SK-N-MC (cell line): Measurements from ENCODE around the gene FIGLA.

Experiments
- DNase-seq: peaks from one replicate; pipeline ENCODE4 v3.0.0-alpha.2; 2011; ENCODE audit warnings: low read depth, low spot score
- H3K27ac ChIP-seq: fragments of 200-600 bp; sonication (generic); 2 replicates; pipeline ENCODE4 v1.5.1; 2016; ENCODE audit warnings: mixed run types
- H3K36me3 ChIP-seq: fragments of 200-600 bp; sonication (generic); 2 replicates; pipeline ENCODE4 v1.6.1; 2017; ENCODE audit warnings: antibody characterized with exemption, low read length, mixed read lengths; ENCODE audit not compliant: insufficient read depth
- H3K4me3 ChIP-seq: fragments of 200-600 bp; sonication (generic); 2 replicates; pipeline ENCODE4 v1.5.1; 2016
- H3K9ac ChIP-seq: fragments of 200-600 bp; sonication (generic); 2 replicates; pipeline ENCODE4 v1.8.0; 2017; ENCODE audit warnings: mixed run types, mixed read lengths; ENCODE audit not compliant: insufficient read length
- H3K9me3 ChIP-seq: fragments of 200-600 bp; sonication (generic); 2 replicates; pipeline ENCODE4 v1.6.1; 2017; ENCODE audit warnings: low read depth, mild to moderate bottlenecking, antibody characterized with exemption, low read length, moderate library complexity, mixed read lengths
- EZH2 ChIP-seq: fragments of 200-600 bp; sonication (generic); IDR thresholded peaks from one replicate; pipeline ENCODE4 v1.6.1; 2017; ENCODE audit warnings: antibody characterized with exemption
- FOXP2 ChIP-seq: optimal IDR thresholded peaks from 2 replicates; pipeline ENCODE3; 2011; ENCODE audit warnings: mild to moderate bottlenecking, moderate library complexity; ENCODE audit not compliant: insufficient read depth; ENCODE audit errors: extremely low read length, control extremely low read depth
- POLR2AphosphoS5 ChIP-seq: IDR thresholded peaks from 2 replicates; pipeline ENCODE4 v1.6.1; 2012; ENCODE audit warnings: mild to moderate bottlenecking, low read depth, low read length, borderline replicate concordance

The FIGLA gene

GRCh38 chr2:70830366-70830765 is 39.9 kb upstream of the FIGLA start:
- Histone ChIP-seq H3K36me3 (no peaks in the 10 kb centered on the region), H3K9ac (no peak overlapping the region), H3K4me3 (no peak overlapping the region), H3K27ac (no peak overlapping the region), H3K9me3 (no peaks in the 10 kb centered on the region)
- DNase-seq = no peak
- TF ChIP-seq POLR2AphosphoS5 (no peak), EZH2 (no peak), FOXP2 (no peak)

- no peak for DNase-seq
- TF ChIP-seq FOXP2 (no peak), POLR2AphosphoS5 (no peak), EZH2 (no peak)
- no peak overlapping the region for H3K4me3 ChIP-seq
- H3K9me3 ChIP-seq = no peaks in the 10 kb centered on the region
- no peaks in the 10 kb centered on the region for H3K36me3 ChIP-seq
- no peak overlapping the region for H3K27ac ChIP-seq
- no peak overlapping the region for H3K9ac ChIP-seq
Measured at GRCh38 chr2:70829916-70830315, 39.5 kb upstream of the FIGLA start.

GRCh38 chr2:70828914-70829824 is 38.7 kb upstream of the FIGLA start:
- TF ChIP-seq FOXP2 (no peak), EZH2 (no peak), POLR2AphosphoS5 (no peak)
- H3K4me3 ChIP-seq = no peak overlapping the region

GRCh38 chr2:70828115-70828514 is 37.7 kb upstream of the FIGLA start:
- no peak for DNase-seq
- Histone ChIP-seq H3K27ac (no peak overlapping the region), H3K9ac (no peak overlapping the region), H3K36me3 (no peaks in the 10 kb centered on the region), H3K9me3 (no peaks in the 10 kb centered on the region), H3K4me3 (no peak overlapping the region)
- no peak for TF ChIP-seq EZH2
- no peak for TF ChIP-seq POLR2AphosphoS5
- TF ChIP-seq FOXP2 = no peak

More at GRCh38 chr2:70828914-70829824, 38.7 kb upstream of the FIGLA start:
- Histone ChIP-seq H3K9ac (no peak overlapping the region), H3K36me3 (no peaks in the 10 kb centered on the region), H3K27ac (no peak overlapping the region), H3K9me3 (no peaks in the 10 kb centered on the region)
- DNase-seq = no peak

- no peak for DNase-seq
- Histone ChIP-seq H3K9ac (no peak overlapping the region), H3K9me3 (no peaks in the 10 kb centered on the region), H3K36me3 (no peaks in the 10 kb centered on the region), H3K27ac (no peak overlapping the region), H3K4me3 (no peak overlapping the region)
- TF ChIP-seq EZH2 = no peak
- no peak for TF ChIP-seq POLR2AphosphoS5
- no peak for TF ChIP-seq FOXP2
Measured at GRCh38 chr2:70827388-70827787, 36.9 kb upstream of the FIGLA start.

GRCh38 chr2:70826696-70827350 is 36.4 kb upstream of the FIGLA start:
- Histone ChIP-seq H3K27ac (no peak overlapping the region), H3K4me3 (no peak overlapping the region), H3K36me3 (no peaks in the 10 kb centered on the region), H3K9ac (no peak overlapping the region), H3K9me3 (no peaks in the 10 kb centered on the region)
- DNase-seq = no peak
- no peak for TF ChIP-seq POLR2AphosphoS5
- TF ChIP-seq EZH2 = no peak
- TF ChIP-seq FOXP2 = no peak

GRCh38 chr2:70823249-70823648 is 32.8 kb upstream of the FIGLA start:
- TF ChIP-seq FOXP2 (no peak), POLR2AphosphoS5 (no peak), EZH2 (no peak)
- Histone ChIP-seq H3K4me3 (no peak overlapping the region), H3K27ac (no peak overlapping the region), H3K9me3 (no peaks in the 10 kb centered on the region), H3K36me3 (no peaks in the 10 kb centered on the region), H3K9ac (no peak overlapping the region)
- no peak for DNase-seq

- H3K36me3 ChIP-seq = no peaks in the 10 kb centered on the region
- TF ChIP-seq POLR2AphosphoS5 = no peak
- TF ChIP-seq EZH2 = no peak
- TF ChIP-seq FOXP2 = no peak
- no peak overlapping the region for H3K27ac ChIP-seq
- H3K9me3 ChIP-seq = no peaks in the 10 kb centered on the region
- no peak for DNase-seq
- H3K9ac ChIP-seq = no peak overlapping the region
- no peak overlapping the region for H3K4me3 ChIP-seq
Measured at GRCh38 chr2:70822843-70823242, 32.4 kb upstream of the FIGLA start.
